GM12874 (cell line): ENCODE measurements around the gene ZNF232.

Experiments
- TF ChIP-seq, protein P1 (sequence below): IDR thresholded peaks from 2 replicates; pipeline ENCODE4 v1.5.1; 2011; ENCODE audit warnings: low read depth, mild to moderate bottlenecking, control low read depth, low read length, moderate library complexity; ENCODE audit not compliant: insufficient read depth

ZNF232 gene

DNA sequence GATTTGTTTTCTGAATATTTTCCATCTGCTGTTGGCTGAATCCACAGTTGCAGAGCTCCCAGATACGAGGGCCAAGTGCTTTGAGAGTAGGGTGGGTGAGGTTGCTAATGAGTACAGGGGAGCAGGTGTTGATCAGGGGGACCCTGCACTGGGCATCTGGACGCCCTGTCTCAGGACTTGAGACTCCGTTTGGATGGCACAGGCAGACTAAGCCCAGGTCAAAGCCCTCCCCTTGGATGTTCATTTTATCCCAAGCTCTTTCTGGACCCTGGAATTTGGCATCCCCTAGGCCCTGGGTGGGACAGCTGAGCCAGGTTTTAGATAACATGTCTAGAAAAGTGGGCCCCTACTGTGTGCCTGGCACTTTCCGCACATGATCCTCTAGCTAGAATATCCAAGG lies 16.2 kb upstream of the ZNF232 start:
- TF ChIP-seq, protein P1, sequence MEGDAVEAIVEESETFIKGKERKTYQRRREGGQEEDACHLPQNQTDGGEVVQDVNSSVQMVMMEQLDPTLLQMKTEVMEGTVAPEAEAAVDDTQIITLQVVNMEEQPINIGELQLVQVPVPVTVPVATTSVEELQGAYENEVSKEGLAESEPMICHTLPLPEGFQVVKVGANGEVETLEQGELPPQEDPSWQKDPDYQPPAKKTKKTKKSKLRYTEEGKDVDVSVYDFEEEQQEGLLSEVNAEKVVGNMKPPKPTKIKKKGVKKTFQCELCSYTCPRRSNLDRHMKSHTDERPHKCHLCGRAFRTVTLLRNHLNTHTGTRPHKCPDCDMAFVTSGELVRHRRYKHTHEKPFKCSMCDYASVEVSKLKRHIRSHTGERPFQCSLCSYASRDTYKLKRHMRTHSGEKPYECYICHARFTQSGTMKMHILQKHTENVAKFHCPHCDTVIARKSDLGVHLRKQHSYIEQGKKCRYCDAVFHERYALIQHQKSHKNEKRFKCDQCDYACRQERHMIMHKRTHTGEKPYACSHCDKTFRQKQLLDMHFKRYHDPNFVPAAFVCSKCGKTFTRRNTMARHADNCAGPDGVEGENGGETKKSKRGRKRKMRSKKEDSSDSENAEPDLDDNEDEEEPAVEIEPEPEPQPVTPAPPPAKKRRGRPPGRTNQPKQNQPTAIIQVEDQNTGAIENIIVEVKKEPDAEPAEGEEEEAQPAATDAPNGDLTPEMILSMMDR: no peak

- TF ChIP-seq, protein P1: no peak
These were observed 15.2 kb upstream of the ZNF232 start for GRCh38 chr17:5126719-5127488.

DNA sequence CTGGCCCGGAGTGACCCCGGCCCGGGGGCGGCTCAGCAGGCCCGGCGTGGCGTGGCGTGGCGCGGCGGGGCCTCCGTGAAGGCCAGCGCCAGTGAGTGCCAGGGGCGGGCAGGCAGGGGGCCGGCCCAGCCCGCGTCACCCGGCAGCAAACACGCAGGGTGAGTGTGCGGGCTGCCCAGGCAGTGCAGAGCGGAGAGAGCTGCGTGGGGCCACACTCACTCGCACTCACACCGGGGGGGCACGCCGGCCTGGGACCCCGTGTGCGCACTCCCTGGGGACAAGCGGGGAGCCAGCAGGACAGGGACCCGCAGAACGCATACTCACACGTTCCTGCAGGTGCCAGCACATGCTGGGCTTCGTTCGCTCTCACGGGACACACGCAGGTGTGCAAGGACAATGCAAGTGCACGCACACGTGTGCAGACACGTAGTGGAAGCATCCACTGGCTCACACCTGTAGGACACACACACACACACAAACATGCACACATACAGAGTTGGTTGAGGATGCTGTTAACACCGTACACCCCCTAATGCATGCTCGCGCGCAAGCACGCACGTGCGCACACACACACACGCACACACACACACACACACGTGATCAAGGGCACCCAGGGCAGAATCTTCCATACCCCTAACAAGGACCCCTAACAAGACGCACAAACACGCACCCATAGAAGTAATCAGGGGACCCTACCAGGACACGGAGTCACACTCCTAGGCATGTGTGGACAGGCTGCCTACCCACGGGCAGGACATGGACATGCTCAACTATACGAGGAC lies 11.9 kb upstream of the ZNF232 start:
- TF ChIP-seq, protein P1: no peak

GRCh38 chr17:5122586-5123342 lies 11.1 kb upstream of the ZNF232 start:
- TF ChIP-seq, protein P1: no peak

DNA sequence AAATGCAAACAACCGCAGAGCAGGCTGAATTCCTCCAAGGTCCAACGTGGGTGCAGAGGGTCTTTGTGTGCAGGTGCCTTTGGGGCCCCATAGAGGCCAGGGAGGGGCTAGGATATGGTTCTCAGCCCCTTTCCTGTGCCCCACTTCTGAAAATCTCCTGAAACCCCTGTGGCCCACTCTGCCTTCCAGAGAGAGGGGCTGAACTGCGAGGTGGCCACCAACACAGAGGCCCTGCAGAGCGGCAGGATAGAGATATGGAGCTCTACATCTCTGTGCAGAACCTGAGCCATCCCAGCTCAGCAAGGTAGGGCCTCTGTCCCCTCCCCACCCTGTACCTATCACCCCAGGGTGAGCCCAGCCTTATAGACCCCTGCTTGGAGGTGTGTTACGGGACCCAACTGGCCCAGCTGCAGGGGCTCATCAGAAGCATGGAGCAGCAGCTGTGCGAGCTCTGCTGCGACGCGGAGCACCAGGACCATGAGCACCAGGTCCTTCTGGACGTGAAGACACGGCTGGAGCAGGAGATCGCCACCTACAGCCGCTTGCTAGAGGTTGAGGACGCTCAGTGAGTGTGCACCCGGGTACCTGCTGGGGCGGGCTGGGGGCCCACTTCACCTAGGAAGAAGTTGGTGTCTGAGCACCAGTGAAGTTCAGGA lies 9.6 kb upstream of the ZNF232 start:
- TF ChIP-seq, protein P1: no peak

DNA sequence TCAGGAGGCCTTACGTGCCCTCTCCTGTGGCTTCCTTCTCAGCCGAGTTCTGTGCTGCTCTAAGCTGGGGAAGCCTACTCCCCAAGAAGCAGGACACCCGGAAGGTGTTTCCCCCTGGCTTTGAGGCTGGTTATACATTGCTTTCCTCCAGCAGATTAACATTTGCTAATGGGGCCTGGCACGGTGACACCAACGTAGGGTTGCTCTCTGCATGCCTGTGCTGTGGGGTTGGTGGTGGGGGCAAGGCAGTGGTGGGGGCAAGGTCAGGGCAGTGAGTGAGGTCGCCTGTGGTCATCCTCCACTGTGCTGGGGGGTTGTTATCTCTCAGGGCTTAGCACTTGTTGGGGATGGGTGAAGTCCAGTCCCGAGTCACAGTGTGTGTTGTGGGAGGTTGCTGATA lies 8.4 kb upstream of the ZNF232 start:
- TF ChIP-seq, protein P1: no peak

DNA sequence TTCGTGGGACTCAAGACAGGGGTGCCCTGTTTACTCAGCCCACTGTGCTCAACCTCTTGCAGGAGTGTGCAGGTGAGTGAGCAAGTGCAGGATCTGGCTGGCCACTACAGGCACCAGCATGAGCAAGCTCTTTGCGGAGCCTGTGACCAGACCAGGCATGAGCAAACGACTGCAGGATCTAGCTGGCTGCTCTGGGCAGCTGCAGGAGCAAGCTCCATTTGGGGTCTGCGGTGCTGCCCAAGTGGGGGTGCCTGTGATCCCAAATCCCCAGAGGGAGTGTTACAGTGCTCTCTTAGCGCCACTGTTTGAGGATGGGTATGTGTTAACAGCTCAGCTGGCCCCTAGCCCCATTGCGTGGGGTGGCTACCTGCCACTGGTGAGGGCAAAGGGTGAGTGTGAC lies 6.5 kb upstream of the ZNF232 start:
- TF ChIP-seq, protein P1: no peak
